Stomach smooth muscle (tissue), 2 donors: Measurements from ENCODE around the gene MYMX.
A peak's percentile ranks its signal among the peaks of the same experiment; 100 is the strongest.

Experiments used
- H3K27ac ChIP-seq: one replicate; pipeline ENCODE4 v1.7.0; 2013; ENCODE audit warnings: mild to moderate bottlenecking, low read length, inconsistent platforms
- H3K27me3 ChIP-seq, 2 donors: one replicate each; pipeline ENCODE4 v1.7.0; 2013; ENCODE audit warnings: low read length in 2 of 2; ENCODE audit not compliant: insufficient read depth in 2 of 2, control insufficient read depth in 1 of 2
- H3K36me3 ChIP-seq, 2 donors: one replicate each; pipeline ENCODE4 v1.7.0; 2013; ENCODE audit warnings: low read length in 2 of 2; ENCODE audit not compliant: control insufficient read depth in 2 of 2, insufficient read depth in 2 of 2
- H3K4me1 ChIP-seq: one replicate; pipeline ENCODE4 v1.7.0; 2013; ENCODE audit warnings: low read length; ENCODE audit not compliant: control insufficient read depth, insufficient read depth
- H3K4me3 ChIP-seq, 2 donors: one replicate each; pipeline ENCODE4 v1.7.0; 2013; ENCODE audit warnings: low read length in 2 of 2
- H3K9ac ChIP-seq, 2 donors: one replicate each; pipeline ENCODE4 v1.7.0; 2013; ENCODE audit warnings: low read length in 2 of 2, mild to moderate bottlenecking in 1 of 2
- H3K9me3 ChIP-seq, 2 donors: one replicate each; pipeline ENCODE4 v1.7.0; 2013; ENCODE audit warnings: low read length in 2 of 2; ENCODE audit not compliant: control insufficient read depth in 2 of 2
- donor health status: healthy.
- donor health status: Pancreatic carcinoma.

The MYMX gene

DNA sequence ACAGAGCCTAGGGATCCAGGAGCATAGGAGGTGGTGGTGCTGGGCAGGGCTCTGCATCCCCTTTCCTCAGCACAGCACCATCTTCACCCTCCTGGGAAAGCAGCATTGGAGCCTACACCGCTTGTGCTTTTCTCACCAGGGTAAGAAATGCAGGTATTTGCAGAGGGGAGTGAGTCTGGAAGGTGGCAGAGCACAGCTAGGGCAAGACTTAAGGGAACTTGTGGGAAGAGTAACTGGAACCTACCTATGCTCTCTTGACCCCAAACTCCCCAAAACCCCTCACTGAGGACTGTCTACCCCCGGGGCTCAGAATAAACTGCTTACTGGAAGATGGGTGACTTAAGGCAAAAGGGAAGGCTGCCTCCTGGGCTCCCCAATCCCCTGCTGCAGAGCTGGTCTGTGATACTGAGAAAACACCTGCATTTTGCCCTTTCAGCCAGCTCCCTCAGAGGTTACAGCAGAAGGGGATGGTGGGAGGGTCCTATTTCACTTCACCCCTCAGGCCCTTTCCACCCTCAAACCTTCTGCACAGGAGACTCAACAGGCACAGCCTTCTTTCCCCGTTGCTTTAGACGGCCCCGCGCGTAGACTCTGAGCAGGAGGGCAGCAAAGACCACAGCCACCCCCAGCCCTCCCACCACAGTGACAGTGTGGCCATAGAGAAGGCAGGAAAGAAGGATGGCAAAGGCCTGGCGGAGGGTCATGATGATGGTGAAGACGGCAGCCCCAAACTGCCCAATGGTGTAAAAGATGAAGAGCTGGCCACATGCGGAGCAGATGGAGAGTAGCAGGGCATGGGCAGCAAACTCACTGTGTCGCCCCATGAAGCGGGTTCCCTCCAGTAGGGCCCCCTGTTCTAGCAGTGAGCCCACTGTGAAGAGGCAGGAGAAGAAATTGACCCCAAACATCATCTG is 37.7 kb downstream of the MYMX start:
- Histone ChIP-seq H3K4me3 (no peak overlapping the region), H3K9me3 (no peaks in the 10 kb centered on the region), H3K27me3 (no peaks in the 10 kb centered on the region), H3K4me1 (peaks cover 25% of the 10 kb centered on the region), H3K36me3 (peaks cover 50 to 55% of the 10 kb centered on the region in 2 donors), H3K27ac (no peak overlapping the region), H3K9ac (no peak overlapping the region)

DNA sequence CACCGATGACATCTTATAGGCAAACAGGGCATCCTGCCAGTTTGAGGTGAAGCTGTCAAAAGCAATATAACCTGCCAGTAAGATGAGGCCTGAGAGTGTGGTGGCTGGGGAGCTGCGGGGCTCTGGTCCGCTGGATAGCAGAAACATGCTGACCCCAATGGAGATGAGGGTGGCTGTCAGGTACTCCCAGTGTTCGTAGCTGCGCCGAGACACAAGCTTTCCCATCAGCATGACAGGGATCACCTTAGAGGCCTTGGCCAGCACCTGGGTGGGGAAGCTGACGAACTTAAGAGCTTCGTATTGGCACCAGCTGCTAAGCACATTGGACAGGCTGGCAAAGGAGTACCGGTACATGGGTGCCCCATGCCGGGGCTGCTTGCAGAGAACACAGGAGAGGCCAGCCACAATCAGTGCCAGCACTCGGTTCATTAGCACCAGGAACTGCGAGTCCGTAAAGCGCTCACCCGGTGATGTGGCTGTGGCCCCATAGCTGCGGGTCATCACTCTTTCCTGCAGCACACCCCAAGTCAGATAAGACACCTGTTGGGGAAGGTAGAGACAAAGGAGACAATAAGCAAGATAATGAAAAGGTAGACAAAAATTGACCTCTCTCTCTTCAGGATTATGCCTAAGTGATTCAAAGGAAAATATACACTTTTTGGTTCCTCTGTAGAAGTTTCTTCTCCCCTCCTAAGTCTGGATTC is 38.5 kb downstream of the MYMX start:
- no peaks in the 10 kb centered on the region for H3K27me3 ChIP-seq
- no peak overlapping the region for H3K4me3 ChIP-seq
- peaks cover 42 to 51% of the 10 kb centered on the region in 2 donors for H3K36me3 ChIP-seq
- peaks cover 20% of the 10 kb centered on the region for H3K4me1 ChIP-seq
- H3K9me3 ChIP-seq: no peaks in the 10 kb centered on the region
- no peak overlapping the region for H3K9ac ChIP-seq
- no peak overlapping the region for H3K27ac ChIP-seq

DNA sequence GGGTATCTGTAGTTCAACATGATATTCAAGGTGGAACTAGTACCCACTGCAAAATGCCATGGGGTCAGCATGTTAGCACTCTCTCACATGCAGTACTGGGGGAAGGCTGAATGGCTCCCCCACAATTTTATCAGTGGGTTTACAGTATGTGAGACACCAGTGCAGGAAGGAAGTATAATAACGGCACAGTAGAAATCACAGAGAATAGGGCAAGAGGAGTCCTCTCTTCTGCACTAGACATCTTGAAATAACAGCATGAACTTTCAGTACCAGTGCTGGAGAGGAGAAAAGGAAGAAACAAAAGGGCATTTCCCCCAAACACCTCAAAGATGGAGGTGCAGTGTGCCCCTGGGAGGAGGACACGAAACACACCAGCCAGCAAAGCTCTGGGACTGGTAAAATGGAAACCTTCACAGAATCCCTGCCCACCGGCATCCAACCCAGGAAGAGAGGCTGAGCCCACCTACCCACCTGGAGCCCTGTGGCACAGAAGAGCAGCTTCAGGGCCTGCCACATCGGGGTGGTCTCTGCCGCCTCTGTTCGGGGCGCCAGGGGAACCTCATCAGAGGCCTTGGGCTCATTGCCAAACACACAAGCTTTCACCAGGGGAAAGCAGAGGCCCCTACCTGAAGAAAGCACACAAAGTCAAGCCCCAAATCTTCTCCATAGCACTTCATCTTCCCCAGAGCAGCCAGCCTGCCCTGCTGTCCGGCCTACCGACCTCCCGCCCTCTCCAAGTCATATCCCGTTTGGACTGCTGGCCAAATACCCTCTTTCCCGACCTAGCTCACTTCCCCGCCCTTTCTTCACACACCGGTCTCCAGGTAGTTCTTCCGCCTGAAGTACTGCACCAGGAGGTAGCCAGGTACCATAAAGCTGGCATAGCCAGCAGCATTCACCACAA is 39.4 kb downstream of the MYMX start:
- peak overlapping the region; percentile 73 to 74 for H3K9ac ChIP-seq
- H3K9me3 ChIP-seq: no peaks in the 10 kb centered on the region
- peak overlapping the region; percentile 69 for H3K27ac ChIP-seq
- H3K27me3 ChIP-seq: no peaks in the 10 kb centered on the region
- H3K4me1 ChIP-seq: peaks cover 20% of the 10 kb centered on the region
- peak overlapping the region; percentile 79 to 89 for H3K4me3 ChIP-seq
- peaks cover 33 to 42% of the 10 kb centered on the region in 2 donors for H3K36me3 ChIP-seq

DNA sequence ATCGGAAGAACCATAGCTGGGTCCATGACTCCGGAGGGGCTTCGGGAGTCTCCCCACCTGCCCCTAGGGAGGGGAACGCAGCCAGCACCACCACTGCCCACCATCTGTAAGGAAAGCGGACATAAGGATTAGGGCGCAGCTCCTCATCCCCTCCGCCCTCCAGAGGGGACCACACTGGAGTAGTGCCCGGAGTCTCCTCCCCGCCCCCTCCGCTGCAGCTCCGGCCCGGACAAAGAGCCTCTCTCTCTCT is 40.0 kb downstream of the MYMX start:
- H3K4me1 ChIP-seq: peaks cover 20% of the 10 kb centered on the region
- peak overlapping the region; percentile 69 for H3K27ac ChIP-seq
- H3K27me3 ChIP-seq: no peaks in the 10 kb centered on the region
- H3K4me3 ChIP-seq: peak overlapping the region; percentile 79 to 89
- H3K9ac ChIP-seq: peak overlapping the region; percentile 73 to 74
- peaks cover 27 to 40% of the 10 kb centered on the region in 2 donors for H3K36me3 ChIP-seq
- no peaks in the 10 kb centered on the region for H3K9me3 ChIP-seq

DNA sequence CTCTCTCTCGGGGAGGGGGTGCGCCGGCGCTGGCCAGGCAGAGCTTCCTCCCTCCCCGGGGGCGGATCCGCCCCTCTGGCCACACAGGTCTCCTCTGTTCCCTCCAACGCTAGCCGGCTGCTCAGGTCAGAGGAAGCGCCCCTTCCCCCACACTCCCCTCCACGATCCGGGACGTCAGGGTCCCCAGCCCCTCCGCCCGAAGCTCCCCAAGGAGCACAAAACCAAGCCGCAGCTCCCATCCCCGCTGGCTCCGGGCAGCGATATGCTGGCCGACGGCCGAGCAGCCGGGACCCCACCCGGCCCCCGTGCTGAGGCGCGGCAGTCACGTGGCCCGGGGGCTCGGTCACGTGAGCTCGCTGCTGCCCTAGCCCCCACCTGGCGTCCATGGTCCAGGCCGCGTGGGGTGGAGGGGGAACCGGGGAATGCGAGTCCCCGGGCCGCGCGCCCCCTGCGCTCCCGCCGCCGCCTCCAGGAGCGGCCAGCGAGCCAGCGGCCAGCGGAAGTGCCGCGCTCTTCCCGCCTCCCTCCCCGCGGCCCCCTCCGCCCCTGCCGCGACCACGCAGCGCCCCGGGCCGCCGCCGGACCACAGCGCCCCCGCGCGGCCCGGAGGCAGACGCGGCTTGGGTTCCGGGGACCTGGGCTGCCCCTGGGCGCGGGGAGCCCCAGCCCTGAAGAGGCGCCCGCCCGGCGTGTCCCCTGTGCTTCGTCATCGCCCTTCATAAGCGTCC is 40.5 kb downstream of the MYMX start, which contains the start of gene SLC35B2:
SLC35B2 (minus strand) TSS at position 504 of the 728 bp plus-strand sequence; CDS start at position 386, 118 bp downstream.
- Histone ChIP-seq H3K4me1 (peaks cover 21% of the 10 kb centered on the region), H3K9me3 (no peaks in the 10 kb centered on the region), H3K27ac (peak within 1 kb of the TSS; percentile 69), H3K27me3 (no peaks in the 10 kb centered on the region), H3K9ac (peak within 1 kb of the TSS; percentile 73 to 74), H3K4me3 (peak within 1 kb of the TSS; percentile 79 to 89), H3K36me3 (peaks cover 22 to 35% of the 10 kb centered on the region in 2 donors)

DNA sequence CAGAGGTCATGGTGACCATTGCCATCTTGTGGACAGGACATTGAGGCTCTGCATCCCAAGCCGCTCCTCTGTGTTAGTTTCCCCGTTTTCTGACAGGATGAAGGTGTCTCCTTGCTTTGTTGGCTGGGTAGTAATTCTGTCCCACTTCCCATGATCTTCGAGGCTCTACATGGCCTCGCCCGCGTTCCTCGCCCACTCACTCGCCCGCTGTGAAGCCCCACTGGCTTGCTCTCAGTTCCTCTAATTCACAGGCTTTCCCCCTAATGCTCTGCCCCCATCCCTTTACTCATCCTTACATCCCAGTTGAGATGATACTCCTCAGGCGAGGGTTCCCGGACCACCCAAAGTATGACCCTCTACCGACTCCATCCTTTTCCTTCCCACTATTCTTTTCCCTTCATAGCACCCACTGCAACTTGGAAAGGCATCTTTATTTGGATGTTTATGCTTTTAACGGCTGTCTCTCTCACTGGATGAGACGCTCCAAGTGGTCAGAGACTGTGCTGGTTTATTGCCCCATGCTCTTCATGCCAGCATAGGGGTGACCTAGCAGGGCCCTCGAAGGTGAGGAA is 41.1 kb downstream of the MYMX start:
- Histone ChIP-seq H3K27ac (peak overlapping the region; percentile 69), H3K9ac (peak overlapping the region; percentile 71 to 72), H3K36me3 (peaks cover 17 to 31% of the 10 kb centered on the region in 2 donors), H3K4me3 (peak overlapping the region; percentile 70 to 89), H3K27me3 (no peaks in the 10 kb centered on the region), H3K4me1 (peaks cover 27% of the 10 kb centered on the region), H3K9me3 (no peaks in the 10 kb centered on the region)

DNA sequence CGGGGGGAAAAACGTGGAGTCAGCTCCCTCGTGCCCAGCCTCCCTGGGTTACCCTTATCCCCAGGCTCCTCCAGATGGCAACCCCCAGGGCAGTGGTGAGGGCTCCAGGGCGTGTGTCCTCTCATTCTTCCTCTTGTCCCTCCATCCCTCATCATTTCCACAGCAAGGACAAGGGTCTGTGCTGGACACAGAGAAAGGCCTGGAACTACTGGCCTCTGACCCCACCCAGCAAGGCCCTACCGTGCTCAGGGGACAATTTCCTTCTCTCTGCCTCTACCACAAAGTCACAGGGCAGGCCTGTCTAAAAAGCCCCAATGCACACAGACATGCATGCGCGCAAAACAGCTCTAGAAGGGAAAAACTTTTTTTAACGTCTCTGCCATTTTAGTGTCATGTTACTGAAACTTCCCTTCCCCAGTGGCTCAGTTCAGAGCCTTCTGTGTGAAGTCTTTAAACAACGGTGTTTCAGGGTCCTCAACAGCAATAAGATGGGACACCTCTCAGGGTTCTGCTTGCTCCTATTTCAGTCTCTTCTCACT is 41.7 kb downstream of the MYMX start:
- no peaks in the 10 kb centered on the region for H3K27me3 ChIP-seq
- peaks cover 33% of the 10 kb centered on the region for H3K4me1 ChIP-seq
- peaks cover 11 to 25% of the 10 kb centered on the region in 2 donors for H3K36me3 ChIP-seq
- peak overlapping the region; percentile 69 for H3K27ac ChIP-seq
- H3K9ac ChIP-seq: peak overlapping the region in 1 of 2 donors; percentile 71
- no peaks in the 10 kb centered on the region for H3K9me3 ChIP-seq
- no peak overlapping the region for H3K4me3 ChIP-seq

DNA sequence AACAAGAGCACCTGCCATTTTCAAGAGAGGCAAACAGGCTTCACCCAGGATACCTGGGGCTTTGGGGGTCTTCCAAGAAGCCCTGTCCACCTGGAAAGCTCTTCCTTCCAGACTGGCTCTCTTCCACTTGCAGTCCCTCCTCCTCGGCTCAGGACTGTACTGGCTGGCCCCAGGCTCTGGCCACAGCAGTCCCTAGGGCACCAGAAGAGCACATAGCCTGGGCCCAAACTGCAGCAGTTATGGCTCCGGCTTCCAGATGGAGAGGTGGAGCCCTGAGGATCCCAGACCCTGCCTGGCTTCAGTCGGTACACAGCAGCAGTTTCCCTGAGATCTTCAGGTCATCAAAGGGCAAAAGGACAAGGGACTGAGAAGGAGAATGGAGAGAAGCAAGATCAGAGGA is 42.2 kb downstream of the MYMX start:
- Histone ChIP-seq H3K9ac (no peak overlapping the region), H3K27ac (no peak overlapping the region), H3K4me3 (no peak overlapping the region), H3K4me1 (peaks cover 38% of the 10 kb centered on the region), H3K27me3 (no peaks in the 10 kb centered on the region), H3K36me3 (peaks cover 10 to 22% of the 10 kb centered on the region in 2 donors), H3K9me3 (no peaks in the 10 kb centered on the region)

DNA sequence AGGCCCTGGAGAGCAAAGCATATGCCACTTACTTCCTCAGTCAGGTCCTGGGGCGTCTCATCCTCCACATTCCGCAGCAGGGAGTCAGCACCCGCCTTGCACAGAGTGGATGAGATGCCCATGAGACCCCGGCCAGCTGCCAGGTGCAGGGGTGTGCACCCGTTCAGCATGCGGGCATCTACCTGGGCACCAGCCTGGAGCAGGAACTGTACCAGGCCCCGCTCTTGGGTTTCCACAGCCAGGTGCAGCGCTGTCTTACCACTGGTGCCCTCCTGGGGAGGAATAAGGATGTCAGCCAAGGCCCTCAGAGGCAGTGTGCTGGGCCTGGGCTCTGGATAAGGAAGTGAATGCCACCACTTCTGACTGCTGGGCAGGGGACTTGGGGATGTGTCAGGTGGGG is 43.3 kb downstream of the MYMX start:
- H3K9ac ChIP-seq: no peak overlapping the region

More for the DNA sequence above, 43.3 kb downstream of the MYMX start:
- no peak overlapping the region for H3K4me3 ChIP-seq
- H3K9me3 ChIP-seq: no peaks in the 10 kb centered on the region
- no peaks in the 10 kb centered on the region for H3K27me3 ChIP-seq
- H3K27ac ChIP-seq: no peak overlapping the region
- peaks cover 2 to 12% of the 10 kb centered on the region in 2 donors for H3K36me3 ChIP-seq
- peaks cover 47% of the 10 kb centered on the region for H3K4me1 ChIP-seq
